ENCODE data around the gene PNLDC1.

GRCh38 chr6:159832946-159833345, 32.9 kb downstream of the PNLDC1 start:
- no peak for TF ChIP-seq CTCF (IDR thresholded peaks at IDR 0.05)
- no peak for TF ChIP-seq POLR2A (IDR thresholded peaks at IDR 0.05)

Measured in testis (tissue), 2 donors.